Smooth muscle cell (in vitro differentiated cells): ENCODE results near the gene ARHGEF4. TPM values are rescaled to one million over a fixed set of nuclear protein-coding genes. Genes with fewer than 3 reads are reported as not detected.

Source experiments
- DNase-seq: peaks from one replicate; lab custom pipeline; 2025; ENCODE audit not compliant: unreplicated experiment; lab: John Stamatoyannopoulos, UW
- H2AFZ ChIP-seq: fragments of 200-600 bp; sonication (generic); 2 replicates; pipeline ENCODE4 v1.6.0; 2016; ENCODE audit warnings: antibody characterized with exemption, low read depth, mild to moderate bottlenecking
- H3F3A ChIP-seq: fragments of 200-600 bp; sonication (generic); 2 replicates; pipeline ENCODE4 v1.6.0; 2017; ENCODE audit warnings: antibody characterized with exemption, low read depth
- H3K27ac ChIP-seq: fragments of 200-600 bp; sonication (generic); 2 replicates; pipeline ENCODE4 v1.5.1; 2016; ENCODE audit warnings: low read depth, mild to moderate bottlenecking
- H3K27me3 ChIP-seq: fragments of 200-600 bp; sonication (generic); 2 replicates; pipeline ENCODE4 v1.6.1; 2016; ENCODE audit warnings: low read depth, mild to moderate bottlenecking
- H3K36me3 ChIP-seq: fragments of 200-600 bp; sonication (generic); 2 replicates; pipeline ENCODE4 v1.5.1; 2016; ENCODE audit warnings: low read depth
- H3K4me1 ChIP-seq: fragments of 200-600 bp; sonication (generic); 2 replicates; pipeline ENCODE4 v1.5.1; 2016; ENCODE audit warnings: low read depth
- H3K4me2 ChIP-seq: fragments of 200-600 bp; sonication (generic); 2 replicates; pipeline ENCODE4 v1.6.0; 2016; ENCODE audit warnings: mild to moderate bottlenecking
- H3K4me3 ChIP-seq: fragments of 200-600 bp; sonication (generic); 2 replicates; pipeline ENCODE4 v1.5.1; 2016; ENCODE audit warnings: mild to moderate bottlenecking
- H3K79me2 ChIP-seq: fragments of 200-600 bp; sonication (generic); 2 replicates; pipeline ENCODE4 v1.6.0; 2016; ENCODE audit warnings: low read depth, mild to moderate bottlenecking
- H3K9ac ChIP-seq: fragments of 200-600 bp; sonication (generic); 2 replicates; pipeline ENCODE4 v1.6.0; 2016; ENCODE audit warnings: low read depth
- H3K9me3 ChIP-seq: fragments of 200-600 bp; sonication (generic); replicated peaks from 2 replicates; pipeline ENCODE4 v1.5.1; 2016; ENCODE audit warnings: low read depth
- H4K20me1 ChIP-seq: fragments of 200-600 bp; sonication (generic); 2 replicates; pipeline ENCODE4 v1.6.0; 2016; ENCODE audit warnings: low read depth
- WGBS: methylation state at CpG from one replicate; pipeline ENCODE4 v1.1.7; 2016; ENCODE audit warnings: low lambda C conversion rate; 5-methylcytosine and 5-hydroxymethylcytosine counted together
- polyA plus RNA-seq: library from polyadenylated mRNA; unstranded; fragments of >200 nt; fragmentation: Nextera tagmentation; extraction: Ambion mirVana; gene quantifications from 2 replicates; pipeline ENCODE4 v1.2.1, GENCODE V29; 2016
- total RNA-seq: library from RNA; depleted of rRNA; stranded (reverse); fragments of >200 nt; gene quantifications from 2 replicates; pipeline ENCODE4 v1.2.3, GENCODE V29; 2014
- TF ChIP-seq, protein P1 (sequence below): fragments of 200-600 bp; sonication (generic); IDR thresholded peaks from 2 replicates; pipeline ENCODE4 v1.5.1; 2017; ENCODE audit warnings: borderline replicate concordance, mild to moderate bottlenecking, antibody characterized with exemption; ENCODE audit not compliant: insufficient read depth, poor library complexity, severe bottlenecking

The ARHGEF4 gene
- total and polyA plus RNA-seq, 2 experiments from 2014 or later, result 14.9 to 16.0 TPM

DNA sequence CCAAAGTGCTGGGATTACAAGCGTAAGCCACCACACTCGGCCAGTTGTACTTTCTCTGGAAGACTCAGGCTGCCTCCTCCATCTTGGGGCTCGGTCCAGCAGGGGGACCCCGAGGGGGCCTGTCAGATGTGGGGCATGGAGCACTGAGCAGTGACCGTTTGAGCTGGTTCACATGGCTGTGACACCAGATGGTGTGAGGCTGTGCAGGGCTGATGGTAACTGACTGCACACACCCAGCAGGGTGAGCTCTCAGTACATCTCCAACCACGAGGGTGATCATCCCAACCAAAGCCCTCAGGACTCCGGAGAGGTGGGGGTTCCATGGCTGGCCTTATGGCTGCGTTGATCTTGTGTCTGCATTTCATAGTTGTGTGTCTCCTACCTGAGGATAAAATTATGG, 193.1 kb downstream of the ARHGEF4 start:
- Histone ChIP-seq H3K79me2 (no peaks in the 10 kb centered on the region), H4K20me1 (no peaks in the 10 kb centered on the region), H3F3A (no peaks in the 10 kb centered on the region), H3K27me3 (no peaks in the 10 kb centered on the region), H3K4me1 (peaks cover 9% of the 10 kb centered on the region), H3K9ac (no peak overlapping the region), H3K4me2 (no peak overlapping the region), H3K9me3 (no peaks in the 10 kb centered on the region), H3K36me3 (no peaks in the 10 kb centered on the region), H3K27ac (no peak overlapping the region), H2AFZ (no peak overlapping the region), H3K4me3 (no peak overlapping the region)
- no peak for DNase-seq
- TF ChIP-seq, protein P1, sequence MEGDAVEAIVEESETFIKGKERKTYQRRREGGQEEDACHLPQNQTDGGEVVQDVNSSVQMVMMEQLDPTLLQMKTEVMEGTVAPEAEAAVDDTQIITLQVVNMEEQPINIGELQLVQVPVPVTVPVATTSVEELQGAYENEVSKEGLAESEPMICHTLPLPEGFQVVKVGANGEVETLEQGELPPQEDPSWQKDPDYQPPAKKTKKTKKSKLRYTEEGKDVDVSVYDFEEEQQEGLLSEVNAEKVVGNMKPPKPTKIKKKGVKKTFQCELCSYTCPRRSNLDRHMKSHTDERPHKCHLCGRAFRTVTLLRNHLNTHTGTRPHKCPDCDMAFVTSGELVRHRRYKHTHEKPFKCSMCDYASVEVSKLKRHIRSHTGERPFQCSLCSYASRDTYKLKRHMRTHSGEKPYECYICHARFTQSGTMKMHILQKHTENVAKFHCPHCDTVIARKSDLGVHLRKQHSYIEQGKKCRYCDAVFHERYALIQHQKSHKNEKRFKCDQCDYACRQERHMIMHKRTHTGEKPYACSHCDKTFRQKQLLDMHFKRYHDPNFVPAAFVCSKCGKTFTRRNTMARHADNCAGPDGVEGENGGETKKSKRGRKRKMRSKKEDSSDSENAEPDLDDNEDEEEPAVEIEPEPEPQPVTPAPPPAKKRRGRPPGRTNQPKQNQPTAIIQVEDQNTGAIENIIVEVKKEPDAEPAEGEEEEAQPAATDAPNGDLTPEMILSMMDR, result no peak
- WGBS, result 82% methylated on average over 8 of the region's 8 CpGs

- no peaks in the 10 kb centered on the region for H3K9me3 ChIP-seq
- H3K27me3 ChIP-seq, result no peaks in the 10 kb centered on the region
- WGBS, result 84% methylated on average over 13 of the region's 13 CpGs
- TF ChIP-seq, protein P1, result no peak
- H3K4me3 ChIP-seq, result no peak overlapping the region
- peaks cover 11% of the 10 kb centered on the region for H3K4me1 ChIP-seq
- H2AFZ ChIP-seq, result no peak overlapping the region
- H4K20me1 ChIP-seq, result no peaks in the 10 kb centered on the region
- no peak overlapping the region for H3K9ac ChIP-seq
- H3F3A ChIP-seq, result no peaks in the 10 kb centered on the region
- H3K79me2 ChIP-seq, result no peaks in the 10 kb centered on the region
- no peak overlapping the region for H3K4me2 ChIP-seq
- H3K36me3 ChIP-seq, result no peaks in the 10 kb centered on the region
- H3K27ac ChIP-seq, result no peak overlapping the region
- DNase-seq, result no peak
These were observed 193.8 kb downstream of the ARHGEF4 start for GRCh38 chr2:131030478-131030971.

GRCh38 chr2:131031431-131031841, 194.7 kb downstream of the ARHGEF4 start:
- 89% methylated on average over 9 of the region's 9 CpGs for WGBS
- no peaks in the 10 kb centered on the region for H3K9me3 ChIP-seq
- H2AFZ ChIP-seq, result no peak overlapping the region
- H3K4me2 ChIP-seq, result no peak overlapping the region
- no peak overlapping the region for H3K27ac ChIP-seq
- peaks cover 16% of the 10 kb centered on the region for H3K4me1 ChIP-seq
- H3K4me3 ChIP-seq, result no peak overlapping the region
- H4K20me1 ChIP-seq, result peaks cover 4% of the 10 kb centered on the region
- TF ChIP-seq, protein P1, result no peak
- H3K79me2 ChIP-seq, result no peaks in the 10 kb centered on the region
- no peak overlapping the region for H3K9ac ChIP-seq
- DNase-seq, result no peak
- no peaks in the 10 kb centered on the region for H3F3A ChIP-seq
- no peaks in the 10 kb centered on the region for H3K27me3 ChIP-seq
- H3K36me3 ChIP-seq, result no peaks in the 10 kb centered on the region

DNA sequence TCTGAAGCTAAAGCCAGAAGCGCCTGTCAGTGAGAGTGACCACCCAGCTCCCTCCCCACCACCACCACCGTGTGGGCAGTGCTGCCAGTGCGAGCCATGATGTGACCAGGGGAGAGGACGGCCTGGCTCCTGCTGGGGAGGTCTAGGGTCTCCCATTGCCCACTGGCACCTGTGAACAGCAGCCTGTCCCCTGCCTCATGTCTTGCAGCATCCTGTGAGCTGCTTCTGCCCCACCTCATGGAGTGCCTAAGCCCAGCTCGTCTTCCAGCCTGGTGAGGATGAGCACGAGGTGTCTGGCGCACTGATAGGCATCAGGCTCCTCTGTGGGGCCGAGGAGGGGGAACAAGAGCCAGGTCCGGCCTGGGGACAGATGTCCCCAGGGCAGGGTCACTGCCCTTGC, 195.2 kb downstream of the ARHGEF4 start:
- Histone ChIP-seq H3K27ac (no peak overlapping the region), H4K20me1 (peaks cover 4% of the 10 kb centered on the region), H3F3A (no peaks in the 10 kb centered on the region), H2AFZ (no peak overlapping the region), H3K9ac (no peak overlapping the region), H3K79me2 (no peaks in the 10 kb centered on the region), H3K4me3 (no peak overlapping the region), H3K4me2 (no peak overlapping the region), H3K27me3 (no peaks in the 10 kb centered on the region), H3K9me3 (no peaks in the 10 kb centered on the region), H3K4me1 (peaks cover 16% of the 10 kb centered on the region), H3K36me3 (no peaks in the 10 kb centered on the region)
- TF ChIP-seq, protein P1, result no peak
- WGBS, result 82% methylated on average over 9 of the region's 9 CpGs
- no peak for DNase-seq
